Measurements from ENCODE around the gene SLC9A4.
"Not testable (repeated sequence)": the region's sequence is repeated elsewhere in the genome, so short reads cannot be mapped to it uniquely, and the experiment has no call there.

The SLC9A4 gene

DNA sequence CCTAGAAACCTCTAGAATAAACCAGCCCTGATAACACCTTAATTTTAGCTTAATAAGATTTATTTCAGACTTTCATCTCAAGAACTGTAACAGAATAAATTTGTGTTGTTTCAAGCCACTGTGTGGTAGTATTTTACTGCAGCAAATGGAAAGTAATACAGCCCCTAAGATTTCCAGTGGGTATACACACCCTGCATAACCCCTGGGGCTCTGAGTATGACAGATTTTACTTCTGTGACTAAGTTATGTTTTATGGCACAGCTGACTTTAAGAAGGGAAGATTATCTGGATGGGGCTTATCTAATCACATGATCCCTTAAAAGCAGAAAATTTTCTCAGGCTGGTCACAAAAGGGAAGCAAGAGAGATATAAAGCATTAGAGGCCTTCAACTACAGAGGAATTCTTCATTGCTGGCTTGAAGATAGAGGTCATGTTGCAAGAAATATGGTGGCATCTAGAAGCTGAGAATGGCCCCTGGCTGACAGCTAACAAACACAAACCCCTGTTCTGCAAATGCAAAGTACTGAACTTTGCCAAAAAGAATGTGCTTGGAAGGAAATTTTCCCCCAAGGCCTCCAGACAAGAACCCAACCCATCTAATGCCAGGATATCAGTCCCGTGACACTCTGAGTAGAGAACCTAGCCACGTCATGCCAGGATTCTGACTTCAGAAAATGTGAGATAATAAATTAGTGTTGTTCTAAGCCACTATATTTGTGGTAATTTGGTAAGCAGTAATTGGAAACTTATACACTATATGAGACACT is 78.5 kb downstream of the SLC9A4 start:
- no peak for DNase-seq

DNA sequence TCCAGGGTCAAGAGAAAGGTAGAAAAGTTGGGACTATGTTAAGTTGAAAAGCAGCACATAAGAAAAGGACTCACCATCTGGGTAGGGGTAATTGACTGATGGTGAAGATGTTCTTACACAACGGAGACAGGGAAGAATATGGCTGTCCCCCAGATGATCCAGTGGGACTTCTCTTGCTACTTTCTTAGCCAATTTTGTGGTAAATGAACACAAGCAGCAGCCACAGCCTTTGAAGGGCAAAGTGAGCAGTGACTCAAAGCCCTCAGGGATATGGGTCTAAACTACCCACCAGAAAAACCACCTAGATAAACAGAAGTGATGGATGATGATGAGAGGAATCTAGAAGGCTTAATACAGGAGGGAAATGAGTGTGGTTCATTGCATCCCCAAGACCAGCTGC is 80.6 kb downstream of the SLC9A4 start:
- DNase-seq, result no peak

DNA sequence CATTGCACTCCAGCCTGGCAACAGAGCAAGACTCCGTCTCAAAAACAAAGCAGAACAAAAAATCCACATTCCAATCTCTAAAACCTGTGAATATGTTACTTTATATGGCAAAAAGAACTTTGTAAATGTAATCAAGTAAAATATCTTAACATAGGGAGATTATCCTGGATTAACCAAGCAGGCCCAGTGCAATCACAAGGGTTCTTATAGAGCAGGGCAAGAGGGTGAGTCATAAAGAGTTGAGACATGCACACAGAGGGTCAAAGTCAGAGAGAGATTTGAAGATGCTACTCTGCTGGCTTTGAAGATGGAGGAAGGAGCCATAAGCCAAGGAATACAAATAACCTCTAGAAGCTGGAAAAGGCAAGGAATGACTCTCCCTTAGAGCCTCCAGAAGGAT is 85.4 kb downstream of the SLC9A4 start:
- DNase-seq, result no peak

DNA sequence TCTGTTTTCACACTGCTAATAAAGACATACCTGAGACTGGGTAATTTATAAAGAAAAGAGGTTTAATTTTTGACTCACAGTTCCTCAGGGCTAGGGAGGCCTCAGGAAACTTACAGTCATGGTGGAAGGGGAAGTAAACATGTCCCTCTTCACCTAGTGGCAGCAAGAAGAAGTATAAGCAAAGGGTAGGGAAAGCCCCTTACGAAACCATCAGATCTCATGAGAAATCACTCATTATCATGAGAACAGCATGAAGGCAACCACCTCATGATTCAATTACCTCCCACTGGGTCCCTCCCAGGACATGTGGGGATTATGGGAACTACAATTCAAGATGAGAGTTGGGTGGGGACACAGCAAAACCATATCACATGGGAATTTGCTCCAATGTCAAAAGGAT is 89.5 kb downstream of the SLC9A4 start:
- not testable (repeated sequence) for DNase-seq

DNA sequence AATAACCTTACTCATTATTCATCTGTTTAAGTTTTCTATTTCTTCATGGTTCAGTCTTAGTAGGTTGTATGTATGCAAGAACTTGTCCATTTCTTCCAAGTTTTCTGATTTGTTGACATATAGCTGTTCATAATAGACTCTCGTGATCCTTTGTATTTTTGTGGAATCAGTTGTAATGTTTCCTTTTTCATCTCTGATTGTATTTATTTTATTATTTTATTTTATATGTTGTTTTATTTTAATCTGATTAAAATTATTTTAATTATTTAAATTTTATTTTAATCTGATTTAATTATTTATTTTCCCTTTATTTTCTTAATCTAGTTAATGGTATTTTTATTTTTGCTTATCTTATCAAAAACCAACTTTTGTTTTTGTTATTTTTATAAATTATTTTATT is 102.9 kb downstream of the SLC9A4 start:
- no peak for DNase-seq

DNA sequence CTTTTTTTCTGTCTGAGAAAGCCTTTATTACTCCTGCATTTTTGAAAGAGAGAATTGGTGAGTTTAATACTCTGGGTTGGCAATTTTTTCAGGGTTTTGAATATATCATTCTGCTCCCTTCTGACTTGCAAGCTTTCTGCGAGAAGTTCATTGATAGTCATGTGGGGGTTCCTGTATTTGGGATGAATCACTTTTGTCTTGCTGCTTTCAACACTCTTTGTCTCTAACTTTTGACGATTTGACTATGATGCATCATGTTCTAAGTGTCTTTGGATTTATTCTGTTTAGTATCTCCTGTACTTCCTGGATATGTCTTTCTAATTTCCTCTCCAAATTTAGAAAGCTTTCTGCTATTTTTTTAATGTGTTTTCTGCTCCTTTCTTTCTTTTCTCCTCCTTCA is 105.3 kb downstream of the SLC9A4 start:
- DNase-seq, result no peak

DNA sequence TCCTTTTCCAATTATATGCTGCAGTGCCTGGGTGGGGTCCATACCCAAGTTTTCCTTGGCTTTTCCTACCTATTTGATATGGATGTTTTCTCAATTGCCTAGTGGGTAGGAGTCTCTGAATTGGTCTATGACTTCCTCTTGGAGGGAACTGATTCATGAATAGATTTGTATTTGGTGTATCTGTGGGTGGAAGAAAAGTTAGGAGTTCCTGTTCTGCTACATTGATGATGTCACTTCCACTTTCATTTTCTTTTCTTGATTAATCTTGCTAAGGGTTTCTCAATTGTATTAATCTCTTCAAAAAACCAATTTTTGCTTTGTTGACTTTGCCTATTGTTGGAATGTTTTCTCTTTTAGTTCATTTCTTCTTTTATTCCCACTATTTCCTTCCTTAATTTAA is 108.9 kb downstream of the SLC9A4 start:
- no peak for DNase-seq

DNA sequence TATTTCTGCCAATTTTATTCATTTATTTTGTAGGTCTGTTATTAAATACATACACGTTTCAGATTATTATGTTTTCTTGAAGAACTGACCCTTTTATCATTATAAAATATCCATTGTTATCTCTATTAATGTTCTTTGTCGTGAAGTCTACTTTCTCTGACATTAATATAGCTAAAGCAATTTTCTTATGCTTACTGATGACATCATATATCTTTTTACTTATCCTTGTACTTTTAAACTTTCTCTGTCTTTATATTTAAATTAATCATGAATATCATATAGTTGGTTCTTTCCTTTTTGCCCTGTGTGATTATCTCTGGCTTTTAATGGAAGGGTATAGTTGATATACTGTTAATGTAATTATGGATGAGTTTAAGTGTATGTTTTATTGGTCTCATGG is 109.8 kb downstream of the SLC9A4 start:
- no peak for DNase-seq

Data from stimulated activated CD4-positive, alpha-beta T cell treated with anti-CD3 and anti-CD28 coated beads, Interleukin-2, amount 100 ng/mL, for 48 hours (primary cell).